NCI-H1105 (cell line): Measurements from ENCODE around the gene OLFM1.

Source experiments
- DNase-seq: peaks from one replicate; lab custom pipeline; 2025; lab: John Stamatoyannopoulos, UW

OLFM1 gene

GRCh38 chr9:135076876-135077430 is 10.5 kb upstream of the OLFM1 start:
- DNase-seq: no peak

- DNase-seq: no peak
These were observed 9.8 kb upstream of the OLFM1 start for GRCh38 chr9:135077497-135078200.

GRCh38 chr9:135078361-135078821 is 9.1 kb upstream of the OLFM1 start:
- no peak for DNase-seq

GRCh38 chr9:135079018-135079417 is 8.4 kb upstream of the OLFM1 start:
- no peak for DNase-seq

GRCh38 chr9:135079676-135080075 is 7.8 kb upstream of the OLFM1 start:
- DNase-seq: no peak

- DNase-seq: no peak
These were observed 6.9 kb upstream of the OLFM1 start for GRCh38 chr9:135080286-135081263.

GRCh38 chr9:135081264-135081660 is 6.2 kb upstream of the OLFM1 start:
- DNase-seq: no peak

- DNase-seq: no peak
These were observed 5.7 kb upstream of the OLFM1 start for GRCh38 chr9:135081731-135082130.

- no peak for DNase-seq
These were observed 4.9 kb upstream of the OLFM1 start for GRCh38 chr9:135082536-135082935.

GRCh38 chr9:135083241-135083810 is 4.1 kb upstream of the OLFM1 start:
- DNase-seq: no peak

- DNase-seq: no peak
These were observed 3.6 kb upstream of the OLFM1 start for GRCh38 chr9:135083831-135084230.

GRCh38 chr9:135084262-135084661 is 3.2 kb upstream of the OLFM1 start:
- no peak for DNase-seq

GRCh38 chr9:135084881-135085760 is 2.3 kb upstream of the OLFM1 start:
- DNase-seq: no peak

- peak; percentile 38 for DNase-seq
These were observed 1.5 kb upstream of the OLFM1 start for GRCh38 chr9:135085830-135086546.

- DNase-seq: no peak
These were observed 625 bp upstream of the OLFM1 start for GRCh38 chr9:135086597-135087488.

GRCh38 chr9:135087899-135088347 is 455 bp downstream of the OLFM1 start:
- DNase-seq: no peak

GRCh38 chr9:135088348-135088978 is 995 bp downstream of the OLFM1 start:
- DNase-seq: no peak

- DNase-seq: no peak
These were observed 1.7 kb downstream of the OLFM1 start for GRCh38 chr9:135088979-135089847.
